Uterus (tissue), 4 donors: ENCODE measurements around the gene EFHC1. TPM values are rescaled to one million over a fixed set of nuclear protein-coding genes. Genes with fewer than 3 reads are reported as not detected.

Source experiments
- DNase-seq, 2 donors: peaks; one replicate each; pipeline ENCODE4 v3.0.0-alpha.2; 2019 to 2020
- H3K27ac ChIP-seq, 2 donors: fragments of 200-600 bp; sonication (generic); 1 replicate in 1 of 2; 2 replicates in 1 of 2; pipeline ENCODE4 v1.5.1; 2016 to 2018
- H3K27me3 ChIP-seq, 2 donors: fragments of 200-600 bp; sonication (generic); one replicate each; pipeline ENCODE4 v1.5.1; 2018 to 2019; ENCODE audit warnings: control low read depth in 1 of 2
- H3K36me3 ChIP-seq, 2 donors: fragments of 200-600 bp; sonication (generic); one replicate each; pipeline ENCODE4 v1.5.1; 2019; ENCODE audit warnings: control low read depth in 1 of 2
- H3K4me1 ChIP-seq, 2 donors: fragments of 200-600 bp; sonication (generic); one replicate each; pipeline ENCODE4 v1.5.1; 2018 to 2019; ENCODE audit warnings: control low read depth in 1 of 2
- H3K4me3 ChIP-seq, 2 donors: fragments of 200-600 bp; sonication (generic); 1 replicate in 1 of 2; 2 replicates in 1 of 2; pipeline ENCODE4 v1.5.1; 2018 to 2019; ENCODE audit warnings: mild to moderate bottlenecking in 1 of 2
- H3K9me3 ChIP-seq, 2 donors: fragments of 200-600 bp; sonication (generic); one replicate each; pipeline ENCODE4 v1.5.1; 2019; ENCODE audit warnings: control low read depth in 1 of 2
- POLR2A ChIP-seq, 2 donors: fragments of 450-650 bp; IDR thresholded peaks; one replicate each; pipeline ENCODE4 v1.6.1; 2016; ENCODE audit warnings: antibody characterized with exemption in 2 of 2, mild to moderate bottlenecking in 1 of 2, moderate library complexity in 1 of 2
- intact Hi-C: fragments of 100-400 bp; cut with DNase I; formaldehyde crosslinking; loops from one replicate; pipeline ENCODE4 v1.15.1; 2023; ENCODE audit warnings: low total_unique reads
- total RNA-seq, 4 donors: library from RNA; depleted of rRNA in 3 of 4; stranded (reverse); fragments of >200 nt in 3 of 4; gene quantifications; one replicate each; pipeline versions ENCODE4 v1.1.0 to v1.2.4, GENCODE V29; 2014 to 2023
- TF ChIP-seq, protein P1 (sequence below), 4 experiments: fragments of 200-600 bp in 2 of 4; fragments of 450-650 bp in 2 of 4; sonication (generic) in 2 of 4; IDR thresholded peaks; one replicate each; pipeline ENCODE4 v1.5.1; 2016 to 2019; ENCODE audit warnings: antibody characterized with exemption in 4 of 4, mild to moderate bottlenecking in 2 of 4, moderate library complexity in 1 of 4
- donor health status: DM: yes; HTN: yes; CAD: no.

EFHC1 gene
- total RNA-seq, 4 donors from 2014 or later, result 15.6 to 63.0 (median 29.5) TPM

- Histone ChIP-seq H3K4me3 (no peak overlapping the region), H3K9me3 (no peaks in the 10 kb centered on the region), H3K4me1 (no peaks in the 10 kb centered on the region), H3K27ac (no peak overlapping the region), H3K36me3 (no peaks in the 10 kb centered on the region), H3K27me3 (no peaks in the 10 kb centered on the region)
- no peak for TF ChIP-seq POLR2A (IDR thresholded peaks at IDR 0.05)
- TF ChIP-seq, protein P1, sequence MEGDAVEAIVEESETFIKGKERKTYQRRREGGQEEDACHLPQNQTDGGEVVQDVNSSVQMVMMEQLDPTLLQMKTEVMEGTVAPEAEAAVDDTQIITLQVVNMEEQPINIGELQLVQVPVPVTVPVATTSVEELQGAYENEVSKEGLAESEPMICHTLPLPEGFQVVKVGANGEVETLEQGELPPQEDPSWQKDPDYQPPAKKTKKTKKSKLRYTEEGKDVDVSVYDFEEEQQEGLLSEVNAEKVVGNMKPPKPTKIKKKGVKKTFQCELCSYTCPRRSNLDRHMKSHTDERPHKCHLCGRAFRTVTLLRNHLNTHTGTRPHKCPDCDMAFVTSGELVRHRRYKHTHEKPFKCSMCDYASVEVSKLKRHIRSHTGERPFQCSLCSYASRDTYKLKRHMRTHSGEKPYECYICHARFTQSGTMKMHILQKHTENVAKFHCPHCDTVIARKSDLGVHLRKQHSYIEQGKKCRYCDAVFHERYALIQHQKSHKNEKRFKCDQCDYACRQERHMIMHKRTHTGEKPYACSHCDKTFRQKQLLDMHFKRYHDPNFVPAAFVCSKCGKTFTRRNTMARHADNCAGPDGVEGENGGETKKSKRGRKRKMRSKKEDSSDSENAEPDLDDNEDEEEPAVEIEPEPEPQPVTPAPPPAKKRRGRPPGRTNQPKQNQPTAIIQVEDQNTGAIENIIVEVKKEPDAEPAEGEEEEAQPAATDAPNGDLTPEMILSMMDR (IDR thresholded peaks at IDR 0.05), result no peak
- DNase-seq, result no peak
- intact Hi-C loops, result no loop called here
Measured at GRCh38 chr6:52375780-52376556, 44.2 kb upstream of the EFHC1 start.

DNA sequence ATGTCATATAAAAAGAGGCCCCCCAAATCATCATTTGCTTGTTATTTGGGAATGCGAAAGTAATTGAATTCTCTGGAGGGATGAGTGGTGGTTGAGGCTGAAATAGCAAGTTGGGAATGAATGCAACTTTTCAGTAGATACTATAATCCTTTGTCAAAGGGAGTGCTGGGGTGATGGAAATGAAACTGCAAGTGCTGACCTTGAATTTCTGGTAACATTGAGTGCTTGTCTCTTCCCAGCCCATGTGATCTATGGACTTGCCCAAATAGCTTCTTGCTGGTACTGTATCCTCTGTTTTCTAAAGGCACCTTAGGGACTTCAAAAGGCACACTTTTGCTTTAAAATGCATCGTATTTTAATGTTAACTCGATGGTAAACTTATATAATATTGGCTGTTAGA lies 43.4 kb upstream of the EFHC1 start:
- H3K4me3 ChIP-seq, result no peak overlapping the region
- TF ChIP-seq POLR2A (IDR thresholded peaks at IDR 0.05), result no peak
- TF ChIP-seq, protein P1 (IDR thresholded peaks at IDR 0.05), result no peak
- no peak for DNase-seq
- no peaks in the 10 kb centered on the region for H3K4me1 ChIP-seq
- intact Hi-C loops, result no loop called here
- no peaks in the 10 kb centered on the region for H3K9me3 ChIP-seq
- no peaks in the 10 kb centered on the region for H3K27me3 ChIP-seq
- H3K27ac ChIP-seq, result no peak overlapping the region
- no peaks in the 10 kb centered on the region for H3K36me3 ChIP-seq

- no peak overlapping the region for H3K27ac ChIP-seq
- TF ChIP-seq, protein P1 (IDR thresholded peaks at IDR 0.05), result no peak
- intact Hi-C loops, result no loop called here
Measured at GRCh38 chr6:52377538-52378221, 42.5 kb upstream of the EFHC1 start.

DNA sequence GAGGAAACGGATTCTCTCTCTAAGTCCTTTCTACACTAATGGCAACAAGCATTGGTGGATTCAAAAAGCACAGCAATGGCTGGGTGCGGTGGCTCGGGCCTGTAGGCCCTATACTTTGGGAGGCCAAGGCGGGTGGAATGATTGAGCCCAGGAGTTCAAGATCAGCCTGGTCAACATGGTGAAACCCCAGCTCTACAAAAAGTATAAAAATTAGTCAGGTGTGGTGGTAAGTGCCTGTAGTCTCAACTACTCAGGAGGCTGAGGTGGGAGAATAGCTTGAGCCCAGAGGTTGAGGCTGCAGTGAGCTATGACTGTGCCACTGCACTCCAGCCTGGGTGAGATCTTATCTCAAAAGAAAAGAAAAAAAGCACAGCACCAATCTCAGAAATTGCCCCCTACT lies 38.9 kb upstream of the EFHC1 start:
- intact Hi-C loops, result no loop called here
- Histone ChIP-seq H3K27ac (no peak overlapping the region), H3K27me3 (no peaks in the 10 kb centered on the region), H3K36me3 (no peaks in the 10 kb centered on the region), H3K9me3 (no peaks in the 10 kb centered on the region), H3K4me3 (no peak overlapping the region), H3K4me1 (no peaks in the 10 kb centered on the region)
- no peak for DNase-seq
- TF ChIP-seq POLR2A (IDR thresholded peaks at IDR 0.05), result no peak
- TF ChIP-seq, protein P1 (IDR thresholded peaks at IDR 0.05), result no peak

More at GRCh38 chr6:52377538-52378221, 42.5 kb upstream of the EFHC1 start:
- DNase-seq, result no peak
- H3K9me3 ChIP-seq, result no peaks in the 10 kb centered on the region
- no peaks in the 10 kb centered on the region for H3K36me3 ChIP-seq
- H3K4me1 ChIP-seq, result no peaks in the 10 kb centered on the region
- no peaks in the 10 kb centered on the region for H3K27me3 ChIP-seq
- no peak overlapping the region for H3K4me3 ChIP-seq

- Histone ChIP-seq H3K4me3 (no peak overlapping the region), H3K4me1 (no peaks in the 10 kb centered on the region), H3K27ac (no peak overlapping the region), H3K36me3 (no peaks in the 10 kb centered on the region), H3K27me3 (no peaks in the 10 kb centered on the region), H3K9me3 (no peaks in the 10 kb centered on the region)
- no peak for DNase-seq
- intact Hi-C loops, result no loop called here
- no peak for TF ChIP-seq POLR2A (IDR thresholded peaks at IDR 0.05)
- TF ChIP-seq, protein P1 (IDR thresholded peaks at IDR 0.05), result no peak
Measured at GRCh38 chr6:52384145-52384766, 35.9 kb upstream of the EFHC1 start.
